Measurements from ENCODE around the gene CTNND1. TPM values are rescaled to one million over a fixed set of nuclear protein-coding genes. Genes with fewer than 3 reads are reported as not detected.
"Not testable (repeated sequence)": the region's sequence is repeated elsewhere in the genome, so short reads cannot be mapped to it uniquely, and the experiment has no call there.

The CTNND1 gene, protein sequence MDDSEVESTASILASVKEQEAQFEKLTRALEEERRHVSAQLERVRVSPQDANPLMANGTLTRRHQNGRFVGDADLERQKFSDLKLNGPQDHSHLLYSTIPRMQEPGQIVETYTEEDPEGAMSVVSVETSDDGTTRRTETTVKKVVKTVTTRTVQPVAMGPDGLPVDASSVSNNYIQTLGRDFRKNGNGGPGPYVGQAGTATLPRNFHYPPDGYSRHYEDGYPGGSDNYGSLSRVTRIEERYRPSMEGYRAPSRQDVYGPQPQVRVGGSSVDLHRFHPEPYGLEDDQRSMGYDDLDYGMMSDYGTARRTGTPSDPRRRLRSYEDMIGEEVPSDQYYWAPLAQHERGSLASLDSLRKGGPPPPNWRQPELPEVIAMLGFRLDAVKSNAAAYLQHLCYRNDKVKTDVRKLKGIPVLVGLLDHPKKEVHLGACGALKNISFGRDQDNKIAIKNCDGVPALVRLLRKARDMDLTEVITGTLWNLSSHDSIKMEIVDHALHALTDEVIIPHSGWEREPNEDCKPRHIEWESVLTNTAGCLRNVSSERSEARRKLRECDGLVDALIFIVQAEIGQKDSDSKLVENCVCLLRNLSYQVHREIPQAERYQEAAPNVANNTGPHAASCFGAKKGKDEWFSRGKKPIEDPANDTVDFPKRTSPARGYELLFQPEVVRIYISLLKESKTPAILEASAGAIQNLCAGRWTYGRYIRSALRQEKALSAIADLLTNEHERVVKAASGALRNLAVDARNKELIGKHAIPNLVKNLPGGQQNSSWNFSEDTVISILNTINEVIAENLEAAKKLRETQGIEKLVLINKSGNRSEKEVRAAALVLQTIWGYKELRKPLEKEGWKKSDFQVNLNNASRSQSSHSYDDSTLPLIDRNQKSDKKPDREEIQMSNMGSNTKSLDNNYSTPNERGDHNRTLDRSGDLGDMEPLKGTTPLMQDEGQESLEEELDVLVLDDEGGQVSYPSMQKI
- 426 TPM for total RNA-seq

DNA sequence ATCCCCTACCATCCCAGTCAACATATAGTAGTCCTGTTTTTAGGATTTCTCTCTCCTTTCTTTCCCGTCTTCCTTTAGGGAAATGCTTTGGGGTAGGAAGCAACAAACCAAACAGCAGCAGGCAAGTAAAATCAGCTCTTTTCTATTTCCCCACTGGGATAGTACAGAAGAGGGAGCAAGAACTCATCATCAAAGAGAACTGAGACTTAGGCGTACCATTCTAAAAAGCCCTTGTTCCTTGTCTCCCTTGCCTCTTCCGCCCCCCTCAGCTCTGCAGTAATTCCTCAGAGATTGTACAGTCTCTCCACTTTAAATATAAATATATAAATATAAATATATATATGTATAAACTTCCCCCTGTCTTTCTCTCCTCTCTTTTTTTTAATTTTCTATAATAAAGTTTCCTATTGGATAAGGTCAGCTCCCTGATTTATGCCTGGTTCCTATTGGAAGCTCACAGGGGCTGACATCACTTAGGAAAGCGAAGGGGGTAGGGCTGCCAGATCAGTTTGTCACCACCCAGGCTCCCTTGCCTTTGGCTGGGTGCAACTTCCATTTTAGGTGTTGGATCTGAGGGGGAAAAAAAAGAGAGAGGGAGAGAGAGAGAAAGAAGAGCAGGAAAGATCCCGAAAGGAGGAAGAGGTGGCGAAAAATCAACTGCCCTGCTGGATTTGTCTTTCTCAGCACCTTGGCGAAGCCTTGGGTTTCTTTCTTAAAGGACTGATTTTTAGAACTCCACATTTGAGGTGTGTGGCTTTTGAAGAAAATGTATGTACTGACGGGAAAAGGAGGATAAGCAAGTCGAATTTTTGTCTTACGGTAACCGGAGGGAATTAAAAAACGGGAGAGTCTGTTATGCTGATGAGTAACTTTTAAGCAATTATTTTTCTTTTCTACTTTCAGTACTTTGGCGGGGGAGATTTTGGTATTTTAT lies at the start of gene CTNND1:
Gene CTNND1 (plus strand): TSS at position 502 of the 934 bp plus-strand sequence. CDS start 29,677 bp downstream, outside the sequence.
- peak; percentile 93 for DNase-seq (ENCODE audit: low spot score)

DNA sequence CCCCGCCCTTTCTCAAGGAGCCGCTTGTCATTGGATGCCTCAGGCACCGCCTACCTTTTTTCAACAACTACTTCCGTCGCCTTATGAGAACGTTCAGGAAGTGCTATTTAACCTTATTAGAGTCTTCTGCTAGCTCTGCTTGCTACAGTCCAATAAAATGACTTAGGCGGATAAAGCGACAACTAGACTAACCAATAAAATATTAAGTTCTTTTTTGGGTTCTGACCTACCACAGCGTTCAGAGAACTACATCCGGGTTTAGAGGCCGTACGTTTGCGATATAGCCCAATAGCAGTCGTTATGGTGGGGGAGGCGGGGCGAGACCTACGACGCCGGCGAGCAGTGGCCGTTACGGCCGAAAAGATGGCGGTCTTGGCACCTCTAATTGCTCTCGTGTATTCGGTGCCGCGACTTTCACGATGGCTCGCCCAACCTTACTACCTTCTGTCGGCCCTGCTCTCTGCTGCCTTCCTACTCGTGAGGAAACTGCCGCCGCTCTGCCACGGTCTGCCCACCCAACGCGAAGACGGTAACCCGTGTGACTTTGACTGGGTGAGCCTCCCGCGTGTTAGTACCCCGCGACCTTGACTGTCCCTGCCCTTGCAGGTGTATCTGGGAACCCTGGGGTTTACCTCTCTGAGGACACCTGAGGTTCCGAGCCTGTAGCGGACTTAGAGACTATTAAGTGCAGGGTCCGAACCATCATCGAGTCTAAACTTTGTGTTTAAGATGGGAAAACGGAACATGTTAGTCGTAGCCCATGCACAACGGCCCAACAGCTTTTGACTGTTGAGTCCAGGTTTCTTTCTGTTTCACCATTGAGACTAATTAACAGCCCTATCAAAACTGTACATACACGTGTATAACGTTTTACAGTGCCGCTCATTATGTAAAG lies 49.1 kb upstream of the CTNND1 start, which contains the start of gene TMX2:
Gene TMX2 (plus strand): TSS at position 338 of the 895 bp plus-strand sequence. CDS start 26 bp downstream, at position 364.
- DNase-seq (ENCODE audit: low spot score): peak; percentile 95

DNA sequence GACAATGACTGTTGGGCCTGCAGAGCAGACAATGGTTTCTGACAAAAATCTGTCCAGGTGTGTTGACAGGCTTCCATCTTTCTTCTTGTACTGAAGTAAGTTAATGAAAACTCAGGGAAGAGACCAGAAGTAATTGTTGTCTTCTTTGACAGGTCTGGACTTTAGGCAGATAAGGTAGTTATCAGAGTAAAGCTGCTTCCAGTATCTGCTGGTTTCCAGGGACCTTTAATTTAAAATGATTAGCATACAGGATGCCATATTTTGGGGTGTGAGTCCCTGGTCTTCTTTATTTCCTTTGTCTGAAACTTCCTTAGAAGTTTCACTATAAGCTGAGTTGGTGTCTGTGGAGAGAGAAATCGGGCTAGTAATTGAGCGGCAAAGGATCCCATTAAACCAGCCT lies 47.8 kb upstream of the CTNND1 start:
- no peak for DNase-seq (ENCODE audit: low spot score)

DNA sequence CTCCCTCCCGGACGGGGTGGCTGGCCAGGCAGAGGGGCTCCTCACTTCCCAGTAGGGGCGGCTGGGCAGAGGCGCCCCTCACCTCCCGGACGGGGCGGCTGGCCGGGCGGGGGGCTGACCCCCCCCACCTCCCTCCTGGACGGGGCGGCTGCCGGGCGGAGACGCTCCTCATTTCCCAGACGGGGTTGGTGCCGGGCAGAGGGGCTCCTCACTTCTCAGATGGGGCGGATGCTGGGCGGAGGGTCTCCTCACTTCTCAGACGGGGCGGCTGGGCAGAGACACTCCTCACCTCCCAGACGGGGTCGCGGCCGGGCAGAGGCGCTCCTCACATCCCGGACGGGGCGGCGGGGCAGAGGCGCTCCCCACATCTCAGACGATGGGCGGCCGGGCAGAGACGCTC lies 44.9 kb upstream of the CTNND1 start:
- DNase-seq (ENCODE audit: low spot score): not testable (repeated sequence)

DNA sequence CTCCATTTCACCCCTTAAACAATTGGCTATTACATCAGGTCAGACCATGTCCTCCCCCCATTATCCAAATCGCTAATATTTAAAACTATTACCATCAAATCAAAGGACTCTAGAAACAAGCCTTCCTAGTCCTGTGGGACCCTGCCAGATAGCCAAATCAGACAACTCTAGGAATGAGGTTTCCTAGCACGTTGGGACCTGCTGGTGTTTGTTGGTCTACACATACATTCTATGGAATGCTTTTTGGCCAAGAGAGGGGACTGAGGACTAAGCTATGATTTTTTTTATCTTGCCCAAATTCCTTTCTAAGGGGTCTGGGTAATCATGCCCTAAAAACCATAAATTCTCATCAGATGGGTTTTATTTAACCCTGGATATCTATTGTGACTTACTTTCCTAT lies 34.4 kb upstream of the CTNND1 start:
- no peak for DNase-seq (ENCODE audit: low spot score)

DNA sequence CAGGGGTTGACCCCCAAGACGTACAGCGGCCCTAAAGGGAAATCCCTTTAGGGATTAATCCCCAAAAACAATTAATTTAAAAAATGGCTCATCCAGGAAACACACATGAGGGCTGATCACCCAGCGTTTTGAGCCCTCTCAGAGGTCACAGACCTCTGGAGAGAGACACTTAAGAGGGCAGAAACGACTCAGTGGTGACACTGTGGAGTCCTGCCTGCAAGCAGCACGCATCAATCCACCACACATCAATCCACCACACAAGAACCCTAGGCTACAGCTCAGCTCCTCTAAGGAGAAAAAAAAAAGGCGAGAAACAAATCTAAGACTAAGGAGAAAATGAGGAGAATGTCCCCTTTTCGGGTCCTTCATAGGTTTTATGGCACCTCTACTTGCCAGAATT lies 32.8 kb upstream of the CTNND1 start:
- no peak for DNase-seq (ENCODE audit: low spot score)

DNA sequence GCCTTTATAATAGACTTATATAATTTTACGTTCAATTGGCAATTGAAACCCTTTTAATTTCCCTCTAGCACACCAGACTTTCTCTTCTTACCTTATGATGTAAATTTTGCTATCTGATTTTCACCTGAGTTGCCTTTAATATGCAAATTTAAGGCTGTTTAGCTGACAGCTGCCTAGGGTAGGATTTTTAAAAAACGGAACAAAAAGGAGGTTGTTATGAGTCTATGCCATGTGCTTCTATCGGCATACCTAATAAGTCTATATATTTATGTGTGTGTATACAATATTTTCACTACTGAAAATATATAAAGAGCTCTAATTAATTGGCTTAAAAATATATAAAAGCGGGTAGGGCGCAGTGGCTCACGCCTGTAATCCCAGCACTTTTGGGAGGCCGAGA lies 32.1 kb upstream of the CTNND1 start:
- no peak for DNase-seq (ENCODE audit: low spot score)

DNA sequence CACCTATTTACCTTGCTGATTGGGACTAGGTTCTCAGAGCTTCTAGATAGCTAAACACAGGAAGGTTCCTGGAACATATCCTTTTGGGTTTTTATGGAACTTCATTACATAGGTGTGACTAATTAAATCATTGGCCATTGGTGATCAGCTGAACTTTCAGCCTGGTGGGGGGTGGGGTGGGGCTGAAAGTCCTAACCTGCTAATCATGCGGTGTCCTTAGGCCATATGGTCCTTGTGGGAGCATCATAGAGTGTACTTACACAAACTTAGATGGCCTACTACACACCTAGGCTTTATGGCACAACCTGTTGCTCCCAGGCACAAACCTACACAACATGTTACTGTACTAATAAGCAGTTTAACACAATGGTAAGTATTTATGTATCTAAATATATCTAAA lies 28.9 kb upstream of the CTNND1 start:
- no peak for DNase-seq (ENCODE audit: low spot score)

DNA sequence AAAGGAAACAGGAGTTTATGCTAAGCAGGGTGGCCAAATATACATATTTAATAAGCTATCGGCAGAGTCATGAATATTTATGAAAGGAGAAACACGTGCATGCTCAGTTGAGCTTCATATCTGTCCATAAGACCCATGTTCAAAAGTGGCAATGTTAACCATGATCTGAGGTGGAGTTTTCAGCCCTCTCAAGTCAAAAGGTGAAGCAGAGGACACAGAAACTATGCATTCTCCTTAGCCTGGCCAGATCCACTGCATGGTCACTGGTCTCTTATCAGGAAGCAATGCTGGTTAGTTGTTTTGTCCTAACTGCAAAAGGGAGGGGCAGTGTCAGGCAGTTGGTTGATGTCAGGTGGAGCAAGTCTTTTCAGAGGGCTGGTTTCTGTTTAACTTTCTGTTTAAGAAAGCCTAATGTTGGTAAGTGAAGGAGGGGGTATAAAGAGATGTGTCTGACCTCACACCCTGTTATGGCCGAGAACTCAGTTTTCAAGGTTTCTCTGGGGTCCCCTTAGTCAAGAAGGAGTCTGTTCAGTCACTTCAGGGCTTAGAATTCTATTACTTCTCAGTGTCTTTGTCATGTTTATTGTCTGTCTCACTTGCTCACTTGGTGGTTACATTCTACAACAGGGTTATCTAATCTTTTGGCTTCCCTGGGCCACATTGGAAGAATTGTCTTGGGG lies 25.8 kb upstream of the CTNND1 start:
- DNase-seq (ENCODE audit: low spot score): no peak

DNA sequence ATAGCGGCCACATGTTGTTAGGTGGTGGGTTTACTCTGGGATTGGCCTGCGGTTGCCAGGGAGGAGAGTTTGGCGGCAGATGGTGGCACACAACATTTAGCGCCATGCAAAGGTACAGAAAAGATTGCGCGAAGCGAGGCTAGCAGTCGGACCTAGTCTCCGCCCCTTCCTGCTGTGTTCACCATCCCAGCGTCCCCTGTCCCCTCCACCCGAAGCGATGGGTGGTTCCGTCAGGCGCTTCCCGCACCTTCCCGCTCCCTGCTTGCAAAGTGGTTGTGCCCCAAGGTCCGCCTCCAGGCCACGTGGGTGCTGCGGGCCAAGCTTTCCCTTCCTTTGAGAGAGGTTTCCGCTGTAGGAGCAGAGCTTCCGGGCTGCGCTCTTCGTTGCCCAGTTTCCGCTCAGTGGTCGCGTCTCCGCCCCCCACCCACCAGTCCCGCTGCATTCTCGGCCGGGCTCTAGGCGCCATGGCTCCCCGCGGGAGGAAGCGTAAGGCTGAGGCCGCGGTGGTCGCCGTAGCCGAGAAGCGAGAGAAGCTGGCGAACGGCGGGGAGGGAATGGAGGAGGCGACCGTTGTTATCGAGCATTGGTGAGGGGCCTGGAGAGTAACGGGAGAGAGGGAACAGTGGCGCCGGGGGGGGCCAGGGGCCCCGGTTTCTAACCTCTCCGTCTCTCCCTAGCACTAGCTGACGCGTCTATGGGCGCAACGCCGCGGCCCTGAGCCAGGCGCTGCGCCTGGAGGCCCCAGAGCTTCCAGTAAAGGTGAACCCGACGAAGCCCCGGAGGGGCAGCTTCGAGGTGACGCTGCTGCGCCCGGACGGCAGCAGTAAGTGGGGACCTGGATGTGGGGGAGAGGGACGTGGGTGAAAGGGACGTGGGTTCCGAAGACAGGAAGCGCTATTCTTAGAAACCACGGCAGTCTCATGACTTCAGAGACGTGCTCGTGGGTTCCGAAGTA lies 20.2 kb upstream of the CTNND1 start, which contains the start of gene SELENOH:
Gene SELENOH (plus strand): TSS at position 360 of the 955 bp plus-strand sequence. CDS start 105 bp downstream, at position 465.
- peak; percentile 97 for DNase-seq (ENCODE audit: low spot score)

DNA sequence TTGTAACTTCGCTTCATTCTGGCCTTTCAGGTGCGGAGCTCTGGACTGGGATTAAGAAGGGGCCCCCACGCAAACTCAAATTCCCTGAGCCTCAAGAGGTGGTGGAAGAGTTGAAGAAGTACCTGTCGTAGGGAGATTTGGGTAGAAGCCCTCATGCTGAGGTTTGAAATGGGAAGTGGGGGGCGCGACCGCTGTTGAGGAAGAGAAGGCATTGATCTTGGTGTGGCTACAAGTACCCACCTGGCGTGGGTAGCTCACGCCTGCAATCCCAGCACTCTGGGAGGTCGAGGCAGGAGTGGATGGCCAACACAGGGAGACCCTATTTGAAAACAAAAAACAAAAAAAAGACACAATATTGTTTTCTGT lies 19.5 kb upstream of the CTNND1 start:
- DNase-seq (ENCODE audit: low spot score): no peak

DNA sequence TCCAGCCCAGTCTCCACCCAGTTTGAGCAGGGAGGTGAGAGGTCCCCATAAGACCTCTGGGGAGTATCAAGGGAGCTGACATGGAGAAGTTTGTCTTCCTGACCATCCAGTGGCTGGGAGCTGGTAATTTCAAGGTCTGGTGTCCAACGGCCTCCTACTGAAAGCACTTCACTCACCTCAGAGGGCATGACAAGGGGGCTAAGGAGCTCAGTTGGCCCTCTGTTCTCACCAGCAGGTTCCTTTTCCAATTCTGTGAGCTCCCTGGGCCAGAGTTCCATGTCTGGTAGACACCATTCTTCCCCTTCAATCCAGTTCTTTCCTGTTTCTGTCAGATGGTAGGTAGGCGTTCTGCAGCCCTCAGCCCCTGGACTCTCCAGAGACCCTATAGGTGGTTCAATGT lies 17.2 kb upstream of the CTNND1 start:
- DNase-seq (ENCODE audit: low spot score): no peak

DNA sequence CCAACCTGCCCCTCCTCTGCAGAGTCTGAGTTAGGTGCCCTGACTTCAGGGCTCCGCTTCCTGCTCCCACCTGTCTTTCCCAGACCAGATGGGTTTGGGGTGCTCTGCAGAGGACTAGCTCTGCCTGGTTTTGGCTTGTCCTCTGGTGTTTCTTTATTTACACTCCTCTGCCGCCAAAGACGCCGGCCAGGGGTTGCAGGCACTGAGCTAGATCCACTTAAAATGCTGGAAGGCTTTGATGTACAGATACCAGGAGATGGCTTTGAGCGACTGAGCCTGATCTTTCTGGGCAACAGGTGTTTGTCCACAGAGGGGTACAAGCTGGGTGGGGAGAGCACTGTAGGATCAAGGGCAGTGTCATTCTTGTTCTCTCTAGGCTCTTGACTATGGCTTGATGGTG lies 16.4 kb upstream of the CTNND1 start:
- DNase-seq (ENCODE audit: low spot score): no peak

DNA sequence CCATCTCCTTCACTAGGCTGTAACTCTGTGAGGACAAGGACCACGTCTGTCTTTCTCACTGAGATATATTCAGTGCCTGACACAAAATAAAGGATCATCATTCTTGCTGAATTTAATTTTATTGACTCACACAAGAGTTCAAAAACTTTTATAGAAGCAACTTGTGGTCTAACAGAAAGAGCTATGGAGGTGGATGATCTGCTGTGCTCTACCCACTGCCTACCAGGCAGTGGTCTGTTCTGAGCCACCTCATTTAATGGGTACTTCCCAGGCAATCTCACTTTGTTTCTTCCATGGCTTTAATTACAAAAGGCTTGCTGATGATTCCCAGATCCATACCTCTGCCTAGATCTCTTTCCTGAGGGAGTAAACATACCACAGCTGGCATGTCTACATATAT lies 14.7 kb upstream of the CTNND1 start:
- no peak for DNase-seq (ENCODE audit: low spot score)

DNA sequence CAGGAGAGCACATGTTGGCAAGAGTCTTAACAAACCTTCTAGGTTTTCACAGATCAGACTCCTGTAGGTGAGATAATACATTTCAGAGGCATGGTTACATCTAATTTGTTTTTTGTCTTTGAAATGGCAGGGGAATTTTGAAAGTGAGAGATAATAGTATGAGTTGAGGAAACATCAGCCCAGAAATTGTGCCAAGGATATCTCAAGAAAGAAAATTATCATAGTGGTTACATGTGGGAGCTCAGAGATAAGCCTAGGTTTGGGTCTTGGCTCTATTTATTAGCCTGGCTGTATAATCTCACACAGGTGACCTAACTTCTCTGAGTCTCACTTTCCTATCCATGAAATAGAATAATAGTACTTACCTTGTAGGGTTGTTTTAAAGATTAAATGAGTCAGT lies 10.4 kb upstream of the CTNND1 start:
- DNase-seq (ENCODE audit: low spot score): no peak

DNA sequence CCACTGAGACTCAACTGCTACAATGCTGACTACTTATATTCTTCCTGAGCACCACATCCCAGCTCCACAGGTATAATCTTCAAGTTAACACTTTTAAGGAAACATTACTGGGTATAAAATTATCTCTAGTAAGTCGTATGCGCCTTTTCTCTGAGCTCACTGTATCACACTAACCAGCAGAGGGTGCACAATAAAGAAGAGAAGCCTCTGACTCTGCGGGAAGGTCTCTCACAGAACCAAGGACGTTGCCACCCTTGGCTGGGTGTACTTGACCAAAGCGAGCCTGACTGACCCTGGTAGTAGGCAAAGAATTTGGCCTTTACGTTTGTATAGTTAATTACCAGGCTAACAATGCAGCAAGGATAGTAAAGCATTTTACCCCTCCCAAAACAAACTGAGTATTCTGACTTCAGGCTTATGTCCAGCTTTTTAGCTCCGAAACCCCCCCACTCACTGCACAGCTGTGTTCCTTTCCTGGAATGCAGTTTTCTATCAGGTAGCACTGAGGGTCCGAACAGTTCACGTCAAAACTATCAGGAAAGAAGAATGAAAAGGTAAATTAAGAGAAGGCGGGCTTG lies 9.8 kb upstream of the CTNND1 start, which contains the start of gene BTBD18:
Gene BTBD18 (minus strand): TSS at position 144 of the 578 bp plus-strand sequence. CDS start 631 bp downstream, outside the sequence.
- DNase-seq (ENCODE audit: low spot score): no peak

DNA sequence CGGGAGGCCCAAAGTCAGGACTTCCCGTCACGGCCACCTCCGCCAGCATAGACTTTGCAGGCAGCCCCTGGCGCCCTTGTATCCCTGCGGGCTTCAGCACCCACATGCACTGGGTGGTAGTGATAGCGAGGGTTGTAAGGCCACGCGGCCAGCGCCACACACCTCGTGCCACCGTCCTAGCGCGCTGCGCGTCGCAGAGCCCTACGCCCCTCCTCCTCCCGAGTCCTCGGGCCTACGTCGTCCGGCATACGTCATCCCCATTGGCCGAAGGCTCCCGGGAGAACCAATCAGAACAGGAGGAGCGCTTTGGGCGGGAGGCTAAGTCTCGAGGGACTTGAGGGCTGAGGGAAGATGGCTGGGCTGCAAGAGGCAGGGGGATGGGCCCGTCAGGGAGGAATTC lies 8.6 kb upstream of the CTNND1 start:
- DNase-seq (ENCODE audit: low spot score): no peak

DNA sequence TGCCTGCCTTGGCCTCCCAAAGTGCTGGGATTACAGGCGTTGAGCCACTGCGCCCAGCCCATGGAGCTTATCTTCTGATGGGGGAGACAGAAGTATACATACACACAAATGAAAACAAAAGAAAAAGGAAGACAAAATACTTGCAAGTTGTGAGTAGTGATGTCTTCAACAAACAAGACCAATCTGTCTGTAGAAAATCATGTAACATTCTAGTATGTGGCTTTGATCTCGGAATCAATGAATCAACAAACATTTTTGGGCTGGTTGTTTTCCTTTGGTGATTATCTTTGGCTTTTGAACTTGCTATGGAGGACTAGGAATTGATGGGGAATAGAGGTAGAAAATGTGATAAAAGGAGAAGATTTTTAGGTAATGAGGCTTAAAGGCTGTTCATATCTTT lies 3.4 kb upstream of the CTNND1 start:
- DNase-seq (ENCODE audit: low spot score): no peak
